HEK293T (cell line): ENCODE results near the gene DAPK1.

Source experiments
- BHLHE40 ChIP-seq: fragments of 450-650 bp; IDR thresholded peaks from 2 replicates; pipeline ENCODE4 v1.6.1; 2016; ENCODE audit warnings: mild to moderate bottlenecking, moderate library complexity, borderline replicate concordance
- ELF4 ChIP-seq: fragments of 450-650 bp; IDR thresholded peaks from 2 replicates; pipeline ENCODE4 v1.6.1; 2017; ENCODE audit warnings: antibody characterized with exemption
- FOXA1 ChIP-seq: fragments of 450-650 bp; IDR thresholded peaks from 2 replicates; pipeline ENCODE4 v1.6.1; 2016; ENCODE audit warnings: mild to moderate bottlenecking
- FOXM1 ChIP-seq: fragments of 450-650 bp; IDR thresholded peaks from 2 replicates; pipeline ENCODE4 v1.6.1; 2017; ENCODE audit warnings: mild to moderate bottlenecking, borderline replicate concordance
- HDGF ChIP-seq: fragments of 450-650 bp; IDR thresholded peaks from 2 replicates; pipeline ENCODE4 v1.6.1; 2017; ENCODE audit warnings: antibody characterized with exemption, borderline replicate concordance
- NFRKB ChIP-seq: fragments of 450-650 bp; IDR thresholded peaks from 2 replicates; pipeline ENCODE4 v1.6.1; 2016; ENCODE audit warnings: mild to moderate bottlenecking, moderate library complexity
- PKNOX1 ChIP-seq: fragments of 450-650 bp; IDR thresholded peaks from 2 replicates; pipeline ENCODE4 v1.6.1; 2016
- TARDBP ChIP-seq: fragments of 450-650 bp; IDR thresholded peaks from 2 replicates; pipeline ENCODE4 v1.6.1; 2016
- ZNF384 ChIP-seq: fragments of 450-650 bp; IDR thresholded peaks from 2 replicates; pipeline ENCODE4 v1.6.1; 2016

GRCh38 chr9:87570000-87570908, 72.6 kb downstream of the DAPK1 start:
- TF ChIP-seq ELF4: no peak
- no peak for TF ChIP-seq HDGF
- TF ChIP-seq NFRKB: no peak
- TF ChIP-seq TARDBP: no peak
- TF ChIP-seq FOXM1: no peak
- no peak for TF ChIP-seq BHLHE40
- no peak for TF ChIP-seq FOXA1
- TF ChIP-seq PKNOX1: no peak
- TF ChIP-seq ZNF384: no peak
